DMS 273 (cell line): ENCODE measurements around the gene USP27X.

Source experiments
- DNase-seq: peaks from one replicate; lab custom pipeline; 2025; ENCODE audit not compliant: unreplicated experiment; lab: John Stamatoyannopoulos, UW

Gene USP27X

DNA sequence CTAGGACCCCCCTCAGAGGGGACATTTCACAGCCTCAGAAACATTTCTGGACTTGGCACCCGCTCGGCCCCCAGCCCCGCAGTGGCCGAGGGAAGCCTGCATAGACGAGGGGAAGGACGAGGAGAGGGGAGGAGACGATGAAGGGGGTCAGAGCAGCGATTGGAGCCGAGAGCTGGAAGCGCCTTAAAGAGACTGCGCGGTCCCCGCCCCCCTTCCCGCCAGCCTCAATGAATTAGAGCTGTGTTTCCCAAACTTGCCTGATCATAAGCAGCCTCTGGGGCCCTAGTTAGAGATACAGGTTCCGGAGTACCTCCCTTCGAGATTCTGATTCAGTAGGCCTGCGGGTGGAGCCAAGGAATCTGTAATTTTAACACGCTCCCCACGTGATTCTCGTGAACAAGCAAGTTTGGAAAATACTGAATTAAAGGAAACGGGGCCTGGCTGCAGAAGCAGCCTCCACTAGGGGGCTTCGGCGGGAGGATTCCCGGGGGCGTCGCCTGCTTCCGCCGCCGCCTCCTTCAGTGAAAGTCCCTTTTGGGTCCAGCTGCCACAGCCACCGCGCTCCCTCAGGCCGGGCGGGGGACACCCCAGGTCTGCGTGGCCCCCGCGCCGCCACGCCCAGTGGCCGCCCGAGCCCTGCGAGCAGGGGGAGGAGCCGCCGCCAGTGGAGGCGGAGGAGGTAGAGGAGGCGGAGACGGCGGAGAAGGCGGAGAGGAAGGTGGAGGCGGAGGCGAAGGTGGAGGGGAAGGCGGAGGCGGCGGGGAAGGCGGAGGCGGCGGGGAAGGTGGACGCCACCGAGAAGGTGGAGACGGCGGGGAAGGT, at the start of gene USP27X:
Gene USP27X, plus strand, starts transcription at position 651 of the 822 bp plus-strand sequence. CDS start 824 bp downstream, outside the sequence.
- peak; percentile 88 for DNase-seq

- peak; percentile 60 for DNase-seq
These were observed 40.9 kb upstream of the USP27X start for GRCh38 chrX:49838374-49838773.

DNA sequence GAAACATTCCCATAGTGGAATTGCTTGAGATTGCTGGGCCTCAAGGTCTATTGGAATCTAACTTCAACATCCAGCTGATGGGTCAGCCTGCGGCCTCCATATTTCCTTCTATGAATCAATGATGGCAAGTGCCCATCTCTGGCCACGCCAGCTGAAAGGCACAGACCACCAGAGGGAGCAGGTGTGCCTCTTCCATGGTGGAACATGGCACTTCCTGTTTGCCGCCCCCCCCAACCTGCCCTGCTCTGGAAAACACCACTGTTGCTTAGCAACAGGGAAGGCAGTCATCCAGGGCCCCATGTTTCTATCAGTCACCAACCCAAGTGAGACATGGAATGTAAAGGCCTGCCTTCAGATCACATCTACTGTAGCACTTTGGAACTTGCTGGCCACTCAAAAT, 38.6 kb upstream of the USP27X start:
- DNase-seq: peak; percentile 89

GRCh38 chrX:49842621-49843020, 36.7 kb upstream of the USP27X start:
- DNase-seq: no peak

DNA sequence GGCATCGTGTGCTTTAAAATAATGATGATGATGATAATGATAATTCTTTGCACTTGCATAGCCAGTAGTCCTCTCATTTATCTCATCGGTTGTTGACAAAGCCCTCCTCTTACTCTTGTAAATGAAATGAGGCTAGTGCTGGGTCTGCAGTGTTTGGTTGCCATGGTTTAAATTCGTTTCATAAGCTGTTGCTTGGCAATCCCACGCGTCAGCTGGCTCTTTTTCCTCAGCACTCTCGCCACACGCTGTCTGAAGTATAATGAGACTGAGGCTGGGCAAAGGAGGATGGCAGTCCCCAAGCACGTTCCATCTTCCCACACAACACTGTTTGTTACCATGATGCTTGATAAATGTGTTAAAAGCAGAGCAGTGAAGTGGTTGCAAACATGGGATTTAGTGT, 34.7 kb upstream of the USP27X start:
- peak; percentile 24 for DNase-seq

- no peak for DNase-seq
These were observed 33.4 kb upstream of the USP27X start for GRCh38 chrX:49845701-49846403.

GRCh38 chrX:49846522-49846921, 32.8 kb upstream of the USP27X start:
- no peak for DNase-seq

DNA sequence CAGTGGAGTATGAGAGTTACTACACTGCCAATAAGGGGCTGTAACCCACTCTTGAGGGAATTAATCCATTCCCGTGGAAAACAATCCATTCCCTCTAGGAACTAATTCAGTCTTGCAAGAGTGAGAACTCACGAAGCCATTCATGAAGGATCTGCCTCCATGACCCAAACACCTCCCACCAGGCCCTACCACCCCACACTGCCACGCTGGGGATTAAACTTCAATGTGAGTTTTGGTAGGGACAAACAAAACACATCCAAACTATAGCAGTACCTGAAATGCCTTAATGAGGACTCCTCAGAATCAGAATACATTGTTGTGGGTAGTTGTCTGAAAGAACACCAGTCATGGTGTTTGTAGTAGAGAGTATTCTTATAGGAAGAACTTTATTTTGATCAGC, 31.0 kb upstream of the USP27X start:
- DNase-seq: no peak

- no peak for DNase-seq
These were observed 29.3 kb upstream of the USP27X start for GRCh38 chrX:49850028-49850427.

DNA sequence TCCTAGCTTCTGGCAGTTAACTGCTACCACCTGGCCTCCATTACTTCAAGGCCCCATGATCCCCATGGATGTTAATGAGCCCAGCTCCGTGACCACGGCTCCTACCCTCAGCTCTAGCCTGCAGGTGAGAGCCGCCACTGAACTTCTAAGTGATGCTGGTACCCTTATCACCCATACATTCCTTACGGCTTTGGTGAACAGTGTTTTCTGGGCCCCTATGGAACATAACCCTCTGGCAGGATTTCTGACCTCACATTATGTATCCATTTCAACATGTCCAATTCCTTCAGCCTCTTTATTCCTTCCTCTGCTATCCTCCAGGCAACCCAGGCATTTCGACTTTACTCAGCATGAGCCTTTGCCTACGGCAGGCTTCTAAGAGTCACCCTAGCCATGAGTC, 25.6 kb upstream of the USP27X start:
- DNase-seq: no peak

DNA sequence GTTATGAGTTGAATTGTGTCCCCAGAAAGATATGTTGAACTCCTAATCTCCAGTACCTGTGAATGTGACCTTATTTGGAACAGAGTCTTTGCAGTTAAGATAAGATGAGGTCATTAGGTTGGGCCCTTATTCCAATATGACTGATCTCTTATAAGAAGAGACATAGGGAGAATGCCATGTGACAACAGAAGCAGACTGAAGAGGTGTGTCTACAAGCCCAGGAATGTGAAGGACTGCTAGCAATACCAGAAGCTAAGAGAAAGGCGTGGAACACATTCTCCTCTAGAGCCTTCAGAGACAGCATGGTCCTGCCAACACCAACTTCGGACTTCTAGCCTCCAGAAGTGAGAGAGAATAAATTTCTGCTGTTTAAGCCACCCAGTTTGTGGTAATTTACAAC, 22.5 kb upstream of the USP27X start:
- DNase-seq: no peak

DNA sequence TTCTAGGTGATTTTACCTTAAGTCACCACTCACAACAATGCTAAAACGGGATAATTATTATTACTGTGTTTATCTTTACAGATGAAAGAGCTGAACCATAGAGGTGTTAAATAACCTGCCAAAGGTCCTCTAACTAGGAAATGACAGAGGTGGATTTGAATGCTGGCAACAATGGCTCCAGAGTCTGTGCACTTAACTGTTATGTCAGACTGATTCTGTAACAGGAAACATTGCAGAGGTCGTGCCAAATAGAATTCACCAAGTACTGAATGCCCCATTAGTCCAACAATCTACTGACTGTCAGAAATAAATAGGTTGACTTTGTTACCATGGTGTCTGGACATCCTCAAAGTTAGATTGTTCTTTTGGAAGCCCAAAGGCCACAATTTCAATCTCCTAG, 20.9 kb upstream of the USP27X start:
- DNase-seq: no peak

DNA sequence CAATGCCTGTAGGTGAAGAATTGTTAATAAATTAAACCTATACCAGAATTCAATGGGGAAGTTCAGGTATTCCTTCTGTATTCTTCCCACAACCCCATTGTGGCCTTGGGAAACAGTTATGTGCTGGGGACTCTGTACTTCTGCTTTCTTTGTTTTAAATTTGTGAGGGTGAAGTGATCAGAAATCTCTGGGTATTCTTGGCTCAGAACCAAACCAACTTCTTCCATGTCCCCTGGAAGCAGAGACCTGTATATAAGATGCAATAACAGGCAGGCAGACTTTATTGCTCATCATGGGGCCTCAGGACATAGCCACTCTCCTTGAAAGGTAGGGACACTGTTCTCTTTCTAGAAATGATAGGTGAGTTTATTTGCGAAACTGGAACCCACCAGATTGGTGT, 19.8 kb upstream of the USP27X start:
- no peak for DNase-seq

DNA sequence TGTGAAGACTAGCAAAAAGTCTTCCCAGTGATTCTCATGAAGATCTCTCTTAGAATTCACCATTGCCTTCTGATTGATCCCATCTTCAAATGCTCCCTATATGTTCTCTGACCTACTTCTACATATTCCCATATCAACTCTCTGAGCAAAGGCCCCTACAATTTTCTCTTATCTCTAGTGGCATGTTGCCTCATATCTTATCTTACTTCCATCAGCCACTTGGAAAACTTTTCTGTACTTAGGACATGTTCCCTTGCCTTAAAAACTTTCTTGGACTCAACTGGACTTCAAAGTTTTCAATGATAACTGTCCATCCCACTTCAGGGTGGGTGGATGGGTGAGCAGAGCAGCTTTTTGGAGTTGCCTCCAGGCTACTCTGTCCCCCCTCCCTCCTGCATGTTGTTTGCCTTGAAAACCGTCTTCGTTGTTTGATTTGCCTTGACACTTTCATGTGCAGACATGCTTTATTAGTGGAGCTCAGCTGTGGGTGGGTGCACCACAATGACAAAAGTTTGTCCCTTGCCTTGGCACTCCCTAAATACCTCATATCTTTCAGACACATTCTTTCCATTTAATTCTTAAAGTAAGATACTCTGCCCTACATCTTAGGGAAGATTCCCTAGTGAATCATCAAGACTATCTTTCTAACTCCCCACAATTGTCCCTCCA, 18.3 kb upstream of the USP27X start:
- DNase-seq: no peak

GRCh38 chrX:49862093-49862492, 17.2 kb upstream of the USP27X start:
- no peak for DNase-seq

DNA sequence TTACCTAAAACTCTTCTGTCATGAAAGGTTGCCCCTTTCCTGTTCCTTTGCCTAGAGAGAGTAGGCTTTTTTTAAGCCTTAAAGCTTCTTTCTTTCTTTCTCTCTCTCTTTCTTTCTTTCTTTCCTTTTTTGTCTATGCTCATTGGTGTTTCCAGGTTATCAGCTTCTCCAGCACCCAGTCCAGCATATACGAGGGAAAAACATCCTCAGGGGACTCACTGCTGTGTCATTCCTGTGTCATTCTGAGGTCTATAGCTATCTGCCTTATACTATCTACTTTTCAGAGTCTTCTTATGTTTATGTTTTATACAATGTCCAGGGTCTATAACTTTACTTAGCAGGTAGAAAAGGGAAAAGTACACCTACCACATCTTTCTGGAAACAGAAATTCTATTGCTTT, 10.5 kb upstream of the USP27X start:
- DNase-seq: no peak

DNA sequence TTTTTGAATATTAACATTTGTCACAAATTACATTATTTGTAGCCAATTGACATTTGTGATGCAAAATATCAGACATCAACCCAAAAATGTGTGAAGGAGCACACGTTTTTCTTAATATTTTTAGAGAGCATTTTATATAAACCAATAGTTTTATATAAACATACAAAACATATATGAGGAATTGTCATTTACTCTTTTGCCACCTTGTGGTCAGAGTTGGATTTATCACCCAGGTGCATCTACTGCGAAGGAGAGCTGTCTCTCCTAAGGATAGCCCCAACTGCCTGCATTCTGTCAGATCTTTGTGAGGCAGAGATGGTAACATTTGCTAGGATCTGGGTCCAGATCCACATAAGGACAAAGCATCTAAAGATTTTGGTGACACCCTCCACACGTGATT, 2.5 kb upstream of the USP27X start:
- DNase-seq: peak; percentile 73

DNA sequence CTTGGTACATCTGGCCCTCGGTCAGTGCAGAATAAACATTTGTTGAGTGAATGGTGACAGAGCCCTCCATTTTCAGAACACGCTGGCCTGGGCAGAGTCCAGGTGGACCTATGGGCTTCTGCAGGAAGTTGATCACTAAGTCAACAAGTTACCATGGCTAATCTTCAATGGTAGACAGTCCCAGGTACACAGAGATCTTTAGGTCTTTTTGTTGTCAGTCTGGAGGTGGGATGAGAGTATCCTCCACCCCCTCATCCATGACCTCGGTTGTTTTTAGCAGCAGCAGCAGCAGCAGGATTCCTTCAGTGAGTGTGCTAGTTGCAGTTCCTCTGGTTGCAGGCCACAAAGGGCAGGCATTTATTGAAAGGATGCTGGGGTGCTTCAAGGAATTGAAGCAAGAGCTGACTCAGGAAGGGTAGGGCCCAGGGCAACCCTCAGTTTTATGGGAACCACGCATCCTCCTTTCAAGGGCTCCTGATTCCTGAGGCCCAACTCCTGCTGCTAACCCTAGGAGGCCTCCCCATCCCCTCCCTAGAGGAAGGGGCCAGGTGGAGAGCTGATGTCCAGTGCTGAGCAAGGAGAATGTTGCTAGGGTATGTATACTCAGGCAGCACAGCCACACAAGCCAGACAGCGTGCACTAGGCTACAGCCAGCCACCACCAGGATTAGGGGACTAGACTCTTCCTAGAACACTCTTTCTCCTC, 1.7 kb upstream of the USP27X start:
- no peak for DNase-seq

GRCh38 chrX:49878128-49878833, 1.0 kb upstream of the USP27X start:
- DNase-seq: no peak

DNA sequence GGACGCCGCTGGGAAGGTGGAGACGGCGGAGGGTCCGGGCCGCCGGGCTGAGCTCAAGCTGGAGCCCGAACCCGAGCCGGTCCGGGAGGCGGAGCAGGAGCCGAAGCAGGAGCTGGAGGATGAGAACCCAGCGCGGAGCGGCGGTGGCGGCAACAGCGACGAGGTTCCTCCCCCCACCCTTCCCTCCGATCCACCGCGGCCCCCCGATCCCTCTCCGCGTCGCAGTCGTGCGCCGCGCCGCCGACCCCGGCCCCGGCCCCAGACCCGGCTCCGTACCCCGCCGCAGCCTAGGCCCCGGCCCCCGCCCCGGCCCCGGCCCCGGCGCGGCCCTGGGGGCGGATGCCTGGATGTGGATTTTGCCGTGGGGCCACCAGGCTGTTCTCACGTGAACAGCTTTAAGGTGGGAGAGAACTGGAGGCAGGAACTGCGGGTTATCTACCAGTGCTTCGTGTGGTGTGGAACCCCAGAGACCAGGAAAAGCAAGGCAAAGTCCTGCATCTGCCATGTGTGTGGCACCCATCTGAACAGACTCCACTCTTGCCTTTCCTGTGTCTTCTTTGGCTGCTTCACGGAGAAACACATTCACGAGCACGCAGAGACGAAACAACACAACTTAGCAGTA, 483 bp downstream of the USP27X start:
- DNase-seq: no peak
